T-cell (primary cell): Measurements from ENCODE around the gene TCHH. TPM values are rescaled to one million over a fixed set of nuclear protein-coding genes. Genes with fewer than 3 reads are reported as not detected.

Experiments
- ATAC-seq, 4 experiments: fragments of 200-7000 bp in 3 of 4; fragments of 150-1000 bp in 1 of 4; cut with Tn5 transposase; replicated peaks in 1 of 4; 1 replicate in 3 of 4; 2 replicates in 1 of 4; pipeline ENCODE4 v1.10.0; 2021; ENCODE audit warnings: moderate library complexity in 3 of 4, mild to moderate bottlenecking in 2 of 4, moderate number of reproducible peaks in 1 of 4
- CTCF ChIA-PET, 2 donors: fragments of 300-600 bp; sonication (Branson Sonifier 250); formaldehyde crosslinking; loops; one replicate each; lab custom pipeline; 2022; ENCODE audit warnings: antibody characterized with exemption in 2 of 2; lab: Charles Lee
- POLR2A ChIA-PET, 2 donors: fragments of 300-600 bp; sonication (Branson Sonifier 250); formaldehyde crosslinking; loops; one replicate each; lab custom pipeline; 2022; ENCODE audit warnings: antibody characterized with exemption in 2 of 2; lab: Charles Lee
- DNase-seq, 35 experiments: peaks; one replicate each; pipeline versions ENCODE4 v3.0.0 to v3.0.0-alpha.2; 2013 to 2023
- H3K27ac ChIP-seq: one replicate; pipeline ENCODE4 v1.5.1; 2013; ENCODE audit warnings: low read length
- H3K27me3 ChIP-seq, 2 experiments: replicated peaks in 1 of 2; 1 replicate in 1 of 2; 2 replicates in 1 of 2; pipeline versions ENCODE4 v1.6.1 to v1.7.0; 2013; ENCODE audit warnings: low read length in 1 of 2, mixed read lengths in 1 of 2; ENCODE audit not compliant: control insufficient read depth in 2 of 2, insufficient read depth in 2 of 2; ENCODE audit errors: extremely low read depth in 1 of 2
- H3K36me3 ChIP-seq, 2 donors: 1 replicate in 1 of 2; 2 replicates in 1 of 2; pipeline versions ENCODE4 v1.6.1 to v1.7.0; 2013; ENCODE audit warnings: low read length in 1 of 2; ENCODE audit not compliant: control insufficient read depth in 2 of 2, insufficient read depth in 1 of 2; ENCODE audit errors: extremely low read depth in 1 of 2
- H3K4me1 ChIP-seq, 2 experiments: 1 replicate in 1 of 2; 2 replicates in 1 of 2; pipeline versions ENCODE4 v1.6.1 to v1.7.0; 2013; ENCODE audit warnings: low read length in 2 of 2, mixed read lengths in 1 of 2; ENCODE audit not compliant: insufficient read depth in 2 of 2, control insufficient read depth in 1 of 2; ENCODE audit errors: extremely low read depth in 1 of 2
- H3K4me3 ChIP-seq, 2 donors: 1 replicate in 1 of 2; 2 replicates in 1 of 2; pipeline versions ENCODE4 v1.5.1 to v1.7.0; 2013; ENCODE audit warnings: mild to moderate bottlenecking in 2 of 2, low read length in 1 of 2, moderate library complexity in 1 of 2; ENCODE audit not compliant: control insufficient read depth in 1 of 2; ENCODE audit errors: extremely low read depth in 1 of 2
- H3K9me3 ChIP-seq: 2 replicates; pipeline ENCODE4 v1.7.0; 2013
- H3K27ac Mint-ChIP-seq, 2 donors: one replicate each; pipeline ENCODE4 v1.8.0; 2020 to 2021; ENCODE audit warnings: mild to moderate bottlenecking in 2 of 2, mixed read lengths in 2 of 2
- H3K27me3 Mint-ChIP-seq, 2 donors: one replicate each; pipeline ENCODE4 v1.8.0; 2021 to 2022; ENCODE audit warnings: mixed read lengths in 2 of 2
- H3K36me3 Mint-ChIP-seq: one replicate; pipeline ENCODE4 v1.8.0; 2021; ENCODE audit warnings: mixed read lengths
- H3K4me1 Mint-ChIP-seq, 3 donors: one replicate each; pipeline ENCODE4 v1.8.0; 2020 to 2022; ENCODE audit warnings: mixed read lengths in 3 of 3, mild to moderate bottlenecking in 1 of 3
- H3K4me3 Mint-ChIP-seq, 3 donors: one replicate each; pipeline ENCODE4 v1.8.0; 2020 to 2022; ENCODE audit warnings: mild to moderate bottlenecking in 3 of 3, mixed read lengths in 3 of 3, moderate library complexity in 3 of 3
- H3K9me3 Mint-ChIP-seq, 3 donors: one replicate each; pipeline ENCODE4 v1.8.0; 2020 to 2022; ENCODE audit warnings: mixed read lengths in 3 of 3
- total RNA-seq, 35 experiments: library from RNA in 6 of 35; stranded (reverse) in 6 of 35; fragments of 120-200 nt in 1 of 35; gene quantifications; one replicate each; pipeline versions ENCODE4 v1.2.1 to v1.2.4 and lab custom pipeline; 2013 to 2026

TCHH gene
- total RNA-seq, 5 donors from 2014 or later (not counting 1 experiment from before 2014, with no cell fraction given) = 0.03 TPM; not detected in 4

DNA sequence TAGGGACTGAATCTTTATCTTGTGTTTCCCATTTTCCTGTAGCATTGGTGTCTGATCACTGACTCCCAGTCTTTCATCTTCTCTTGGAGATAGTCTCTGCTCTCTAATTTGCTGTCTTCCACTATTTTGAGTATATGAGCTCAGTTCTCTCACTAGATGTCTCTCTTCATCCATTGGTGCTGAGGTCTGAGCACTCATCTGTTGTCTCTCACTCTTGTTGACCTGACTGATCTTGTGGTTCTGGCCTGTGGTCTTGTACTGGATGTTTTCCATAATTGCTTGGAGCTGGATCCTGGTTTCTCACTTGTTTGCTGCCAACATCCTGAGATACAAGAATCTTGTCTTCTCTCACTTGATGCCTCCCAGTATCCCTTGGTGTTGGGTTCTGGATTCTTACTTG, 53.3 kb downstream of the TCHH start:
- no peaks in the 10 kb centered on the region for H3K36me3 ChIP-seq
- CTCF ChIA-PET = no interaction called here
- no peaks in the 10 kb centered on the region for H3K9me3 ChIP-seq
- Mint-ChIP-seq H3K4me3 (no peak overlapping the region), H3K27ac (no peak overlapping the region), H3K36me3 (no peaks in the 10 kb centered on the region), H3K9me3 (no peaks in the 10 kb centered on the region), H3K4me1 (no peaks in the 10 kb centered on the region), H3K27me3 (peaks cover 20 to 25% of the 10 kb centered on the region in 2 donors)
- peaks cover 0 to 6% of the 10 kb centered on the region in 2 experiments for H3K27me3 ChIP-seq
- no peak for ATAC-seq
- no peak for DNase-seq
- no peak overlapping the region for H3K27ac ChIP-seq
- no peaks in the 10 kb centered on the region for H3K4me1 ChIP-seq
- no peak overlapping the region for H3K4me3 ChIP-seq
- POLR2A ChIA-PET = no interaction called here

Other genes starting within 250 kb of the TCHH start
- gene THEM4, start 205.9 kb downstream of the TCHH start, total RNA-seq = 100 to 1,000 TPM in 2 of 5 donors, 10 to 100 TPM in 3; 48.2 to 119 (median 97.6) TPM
- gene S100A10, start 121.6 kb downstream of the TCHH start, total RNA-seq = 100 to 1,000 TPM; 157 to 277 (median 264) TPM
- gene S100A11, start 78.4 kb downstream of the TCHH start, total RNA-seq = 100 to 1,000 TPM in 3 of 5 donors, 10 to 100 TPM in 2; 37.3 to 254 (median 195) TPM
- not detected for gene TCHHL1, start 26.4 kb downstream of the TCHH start, total RNA-seq
- gene RPTN, start 43.8 kb upstream of the TCHH start, total RNA-seq = not detected
- not detected for gene HRNR, start 108.7 kb upstream of the TCHH start, total RNA-seq
- not detected for gene FLG, start 209.8 kb upstream of the TCHH start, total RNA-seq
- not detected for gene FLG2, start 244.6 kb upstream of the TCHH start, total RNA-seq